HepG2 (cell line): ENCODE measurements around the gene DYNLT5. TPM values are rescaled to one million over a fixed set of nuclear protein-coding genes. Genes with fewer than 3 reads are reported as not detected.

Experiments
- ATAC-seq: fragments of 200-7000 bp; cut with Tn5 transposase; 3 replicates; pipeline ENCODE4 v1.9.1; 2020; ENCODE audit warnings: mild to moderate bottlenecking, moderate library complexity
- BruUV-seq: library from RNA; stranded (reverse); fragments of 400-500 nt; replicated peaks from 2 replicates; lab custom pipeline; 2021; lab: Mats Ljungman, UMichigan
- CTCF ChIA-PET: fragments of 300-600 bp; formaldehyde crosslinking; extraction: SDS; loops from one replicate; lab custom pipeline; 2021; ENCODE audit warnings: low total read pairs, inconsistent platforms, low intra/inter-chr PET ratio; lab: Yijun Ruan, JAX
- POLR2A ChIA-PET: fragments of 350-600 bp; sonication (Branson Sonifier 250); formaldehyde crosslinking; loops from one replicate; lab custom pipeline; 2020; ENCODE audit warnings: antibody characterized with exemption, inconsistent platforms; lab: Yijun Ruan, JAX
- DNase-seq: peaks from one replicate; pipeline ENCODE4 v3.0.0-alpha.2; 2015; ENCODE audit warnings: low spot score
- FAIRE-seq: peaks from 3 replicates; lab custom pipeline; 2011; peaks lifted over from hg19 to GRCh38; lab: Jason Lieb, UNC
- H2AFZ ChIP-seq: one replicate; pipeline ENCODE4 v1.6.1; 2011; ENCODE audit warnings: low read length, inconsistent platforms
- H3K27ac ChIP-seq: fragments of 300-600 bp; 3 replicates; pipeline ENCODE4 v1.8.0; 2011; ENCODE audit warnings: mixed run types, mild to moderate bottlenecking, mixed read lengths, low read length, inconsistent platforms; ENCODE audit not compliant: insufficient read depth; ENCODE audit errors: extremely low read length
- H3K27me3 ChIP-seq, 2 experiments: fragments of 200-600 bp in 1 of 2; 2 replicates in 1 of 2; 3 replicates in 1 of 2; pipeline versions ENCODE4 v1.6.0 to v1.8.0; 2011; ENCODE audit warnings: low read length in 2 of 2, mild to moderate bottlenecking in 2 of 2, moderate library complexity in 2 of 2, inconsistent platforms in 1 of 2; ENCODE audit not compliant: insufficient read depth in 2 of 2, control insufficient read depth in 1 of 2
- H3K36me3 ChIP-seq, 2 experiments: fragments of 200-600 bp in 1 of 2; replicated peaks in 1 of 2; 2 replicates in 1 of 2; 3 replicates in 1 of 2; pipeline versions ENCODE4 v1.5.1 to v1.8.0; 2011; ENCODE audit warnings: low read length in 2 of 2, inconsistent platforms in 1 of 2; ENCODE audit not compliant: insufficient read depth in 2 of 2, control insufficient read depth in 1 of 2
- H3K4me1 ChIP-seq: 2 replicates; pipeline ENCODE4 v1.5.1; 2012; ENCODE audit warnings: low read length, inconsistent platforms; ENCODE audit not compliant: insufficient read depth
- H3K4me2 ChIP-seq: 2 replicates; pipeline ENCODE4 v1.6.0; 2011; ENCODE audit warnings: low read depth, low read length, inconsistent platforms
- H3K4me3 ChIP-seq, 3 experiments: fragments of 200-600 bp in 1 of 3; sonication (generic), shearing (Covaris generic) in 1 of 3; replicated peaks in 1 of 3; 2 replicates each; pipeline ENCODE4 v1.5.1; 2011 to 2016; ENCODE audit warnings: low read length in 3 of 3, inconsistent platforms in 2 of 3, low read depth in 2 of 3, mild to moderate bottlenecking in 2 of 3, control low read depth in 1 of 3, mixed read lengths in 1 of 3; ENCODE audit not compliant: insufficient read depth in 1 of 3
- H3K79me2 ChIP-seq: one replicate; pipeline ENCODE4 v1.6.1; 2011; ENCODE audit warnings: low read length, inconsistent platforms; ENCODE audit not compliant: insufficient read depth
- H3K9ac ChIP-seq: 2 replicates; pipeline ENCODE4 v1.6.0; 2011; ENCODE audit warnings: mild to moderate bottlenecking, low read depth, low read length, inconsistent platforms; ENCODE audit not compliant: insufficient read depth
- H3K9me3 ChIP-seq: 2 replicates; pipeline ENCODE4 v1.5.1; 2012; ENCODE audit warnings: mild to moderate bottlenecking, low read length
- H4K20me1 ChIP-seq: 2 replicates; pipeline ENCODE4 v1.6.0; 2011; ENCODE audit warnings: inconsistent platforms, mild to moderate bottlenecking, low read length, moderate library complexity; ENCODE audit not compliant: insufficient read depth
- ETS1 ChIP-seq: sonication (generic); formaldehyde crosslinking; IDR thresholded peaks from 2 replicates; pipeline ENCODE4 v1.4.0; 2020; ENCODE audit warnings: missing genetic modification reagents
- FLYWCH1 ChIP-seq: sonication (generic); formaldehyde crosslinking; IDR thresholded peaks from 2 replicates; pipeline ENCODE4 v1.8.1; 2023; ENCODE audit warnings: mild to moderate bottlenecking, missing genetic modification reagents
- LRRFIP1 ChIP-seq: sonication (generic); formaldehyde crosslinking; conservative IDR thresholded peaks from 2 replicates; pipeline ENCODE4 v1.4.0; 2020; ENCODE audit warnings: missing genetic modification reagents
- MYNN ChIP-seq: sonication (generic); formaldehyde crosslinking; IDR thresholded peaks from 2 replicates; pipeline ENCODE4 v1.4.0; 2020; ENCODE audit warnings: mild to moderate bottlenecking, low read depth, missing genetic modification reagents
- NRL ChIP-seq: sonication (generic); formaldehyde crosslinking; IDR thresholded peaks from 2 replicates; pipeline ENCODE4 v1.5.0; 2020; ENCODE audit warnings: missing genetic modification reagents, mild to moderate bottlenecking, moderate library complexity, borderline replicate concordance
- TCF12 ChIP-seq, 2 experiments: fragments of 450-650 bp in 1 of 2; sonication (generic) in 1 of 2; formaldehyde crosslinking in 1 of 2; IDR thresholded peaks; 2 replicates each; pipeline versions ENCODE4 v1.6.1 to v1.8.0; 2017 to 2022; ENCODE audit warnings: antibody characterized with exemption in 1 of 2, mild to moderate bottlenecking in 1 of 2, missing genetic modification reagents in 1 of 2, moderate library complexity in 1 of 2
- THYN1 ChIP-seq: sonication (generic); formaldehyde crosslinking; IDR thresholded peaks from 2 replicates; pipeline ENCODE4 v1.8.1; 2023; ENCODE audit warnings: low read depth, mild to moderate bottlenecking, moderate library complexity, missing genetic modification reagents, borderline replicate concordance
- YEATS2 ChIP-seq: sonication (generic); formaldehyde crosslinking; IDR thresholded peaks from 2 replicates; pipeline ENCODE4 v1.4.0; 2020; ENCODE audit warnings: missing genetic modification reagents, borderline replicate concordance
- ZBTB21 ChIP-seq: sonication (generic); formaldehyde crosslinking; IDR thresholded peaks from 2 replicates; pipeline ENCODE4 v1.4.0; 2020; ENCODE audit warnings: missing genetic modification reagents
- ZNF776 ChIP-seq: sonication (generic); formaldehyde crosslinking; IDR thresholded peaks from 2 replicates; pipeline ENCODE4 v1.4.0; 2020; ENCODE audit warnings: mild to moderate bottlenecking, missing genetic modification reagents
- ZNF841 ChIP-seq: sonication (generic); formaldehyde crosslinking; IDR thresholded peaks from 2 replicates; pipeline ENCODE4 v1.8.1; 2023; ENCODE audit warnings: missing genetic modification reagents, borderline replicate concordance
- WGBS: methylation state at CpG from one replicate; pipeline ENCODE4 v1.1.6; 2017; ENCODE audit warnings: low lambda C conversion rate; 5-methylcytosine and 5-hydroxymethylcytosine counted together
- in situ Hi-C: cut with HindIII; loops from 2 replicates; pipeline ENCODE4 v1.10.0; 2017; ENCODE audit warnings: low pct_unique_long_range_greater_than_20kb; ENCODE audit not compliant: extremely low pct_ligation_motif_present
- intact Hi-C: fragments of 100-400 bp; cut with micrococcal nuclease; formaldehyde crosslinking; loops from one replicate; pipeline ENCODE4 v1.10.0; 2022; ENCODE audit not compliant: unreplicated experiment
- polyA plus RNA-seq, 8 experiments: library from polyadenylated mRNA; depleted of rRNA in 3 of 8; stranded (reverse) in 7 of 8; unstranded in 1 of 8; fragments of >200 nt; fragmentation: Illumina TruSeq in 4 of 8; extraction: Trizol in 4 of 8; gene quantifications; 2 replicates each; pipeline versions ENCODE4 v1.2.1 to v1.2.3, GENCODE V29; 2011 to 2016; ENCODE audit warnings: low read depth in 4 of 8, missing spikeins in 1 of 8, mixed read lengths in 1 of 8; ENCODE audit not compliant: insufficient read depth in 1 of 8
- total RNA-seq, 5 experiments: library from RNA; depleted of rRNA; stranded (reverse); fragments of >200 nt; fragmentation: Illumina TruSeq; extraction: Trizol; gene quantifications; 2 replicates each; pipeline ENCODE4 v1.2.3, GENCODE V29; 2016; ENCODE audit warnings: low read depth in 1 of 5

Gene DYNLT5
- total and polyA plus RNA-seq, 2 of the 13 experiments (the other 11 are each of a cell fraction or from before 2014, with no cell fraction given) = not detected

- Histone ChIP-seq H3K27ac (no peak overlapping the region), H3K9ac (no peak overlapping the region), H4K20me1 (no peaks in the 10 kb centered on the region), H3K36me3 (no peaks in the 10 kb centered on the region), H3K79me2 (no peaks in the 10 kb centered on the region), H3K4me3 (no peak overlapping the region), H3K9me3 (no peaks in the 10 kb centered on the region), H2AFZ (no peak overlapping the region), H3K4me1 (no peaks in the 10 kb centered on the region), H3K4me2 (no peak overlapping the region), H3K27me3 (no peaks in the 10 kb centered on the region)
- BruUV-seq = no TSS peak
- FAIRE-seq = no peak
- WGBS = 5% methylated on average over 3 of the region's 3 CpGs
- CTCF ChIA-PET = no interaction called here
- POLR2A ChIA-PET = no interaction called here
- no peak for ATAC-seq
- no peak for DNase-seq
- in situ Hi-C loops (no loop called here), intact Hi-C loops (no loop called here)
- no peak for TF ChIP-seq TCF12 (IDR thresholded peaks at IDR 0.05)
- no peak for TF ChIP-seq TCF12 (CRISPR knock-in tag; IDR thresholded peaks at IDR 0.05)
- no peak for TF ChIP-seq ETS1 (CRISPR knock-in tag)
- TF ChIP-seq ZNF841 = no peak
- TF ChIP-seq ZNF776 = no peak
- TF ChIP-seq MYNN (CRISPR knock-in tag) = no peak
- TF ChIP-seq THYN1 (CRISPR knock-in tag) = no peak
- no peak for TF ChIP-seq FLYWCH1 (CRISPR knock-in tag)
- no peak for TF ChIP-seq LRRFIP1
- no peak for TF ChIP-seq ZBTB21
- TF ChIP-seq YEATS2 (CRISPR knock-in tag) = no peak
- no peak for TF ChIP-seq NRL (CRISPR knock-in tag)
These were observed 25.6 kb downstream of the DYNLT5 start for GRCh38 chr1:66777831-66778230.
